SK-N-MC (cell line): ENCODE results near the gene C1orf53.

Source experiments
- DNase-seq: peaks from one replicate; pipeline ENCODE4 v3.0.0-alpha.2; 2011; ENCODE audit warnings: low read depth, low spot score
- H3K27ac ChIP-seq: fragments of 200-600 bp; sonication (generic); 2 replicates; pipeline ENCODE4 v1.5.1; 2016; ENCODE audit warnings: mixed run types
- H3K36me3 ChIP-seq: fragments of 200-600 bp; sonication (generic); 2 replicates; pipeline ENCODE4 v1.6.1; 2017; ENCODE audit warnings: antibody characterized with exemption, low read length, mixed read lengths; ENCODE audit not compliant: insufficient read depth
- H3K4me3 ChIP-seq: fragments of 200-600 bp; sonication (generic); 2 replicates; pipeline ENCODE4 v1.5.1; 2016
- H3K9ac ChIP-seq: fragments of 200-600 bp; sonication (generic); 2 replicates; pipeline ENCODE4 v1.8.0; 2017; ENCODE audit warnings: mixed run types, mixed read lengths; ENCODE audit not compliant: insufficient read length
- H3K9me3 ChIP-seq: fragments of 200-600 bp; sonication (generic); 2 replicates; pipeline ENCODE4 v1.6.1; 2017; ENCODE audit warnings: low read depth, mild to moderate bottlenecking, antibody characterized with exemption, low read length, moderate library complexity, mixed read lengths
- EZH2 ChIP-seq: fragments of 200-600 bp; sonication (generic); IDR thresholded peaks from one replicate; pipeline ENCODE4 v1.6.1; 2017; ENCODE audit warnings: antibody characterized with exemption
- FOXP2 ChIP-seq: optimal IDR thresholded peaks from 2 replicates; pipeline ENCODE3; 2011; ENCODE audit warnings: mild to moderate bottlenecking, moderate library complexity; ENCODE audit not compliant: insufficient read depth; ENCODE audit errors: extremely low read length, control extremely low read depth
- POLR2AphosphoS5 ChIP-seq: IDR thresholded peaks from 2 replicates; pipeline ENCODE4 v1.6.1; 2012; ENCODE audit warnings: mild to moderate bottlenecking, low read depth, low read length, borderline replicate concordance

Gene C1orf53

GRCh38 chr1:197911111-197911856, 8.9 kb downstream of the C1orf53 start:
- H3K9me3 ChIP-seq: no peaks in the 10 kb centered on the region
- no peak overlapping the region for H3K9ac ChIP-seq
- no peak for DNase-seq
- H3K36me3 ChIP-seq: no peaks in the 10 kb centered on the region
- TF ChIP-seq FOXP2: no peak
- H3K27ac ChIP-seq: no peak overlapping the region
- no peak overlapping the region for H3K4me3 ChIP-seq

- H3K9me3 ChIP-seq: no peaks in the 10 kb centered on the region
- H3K27ac ChIP-seq: no peak overlapping the region
- no peaks in the 10 kb centered on the region for H3K36me3 ChIP-seq
- no peak for TF ChIP-seq FOXP2
- no peak for TF ChIP-seq POLR2AphosphoS5
- TF ChIP-seq EZH2: no peak
- no peak overlapping the region for H3K9ac ChIP-seq
- H3K4me3 ChIP-seq: no peak overlapping the region
- no peak for DNase-seq
Measured at GRCh38 chr1:197911857-197912696, 9.6 kb downstream of the C1orf53 start.

- H3K9ac ChIP-seq: no peak overlapping the region
- DNase-seq: no peak
Measured at GRCh38 chr1:197912739-197913494, 10.5 kb downstream of the C1orf53 start.

GRCh38 chr1:197913495-197914276, 11.3 kb downstream of the C1orf53 start:
- Histone ChIP-seq H3K9ac (no peak overlapping the region), H3K27ac (no peak overlapping the region), H3K4me3 (no peak overlapping the region), H3K36me3 (no peaks in the 10 kb centered on the region), H3K9me3 (no peaks in the 10 kb centered on the region)
- TF ChIP-seq FOXP2: no peak
- no peak for TF ChIP-seq EZH2
- TF ChIP-seq POLR2AphosphoS5: no peak
- DNase-seq: no peak

More at GRCh38 chr1:197912739-197913494, 10.5 kb downstream of the C1orf53 start:
- Histone ChIP-seq H3K36me3 (no peaks in the 10 kb centered on the region), H3K4me3 (no peak overlapping the region), H3K27ac (no peak overlapping the region), H3K9me3 (no peaks in the 10 kb centered on the region)
- TF ChIP-seq EZH2 (no peak), FOXP2 (no peak), POLR2AphosphoS5 (no peak)

- Histone ChIP-seq H3K4me3 (peak overlapping the region; percentile 93; the same call in 1 of the 2 replicates), H3K9me3 (no peaks in the 10 kb centered on the region), H3K36me3 (no peaks in the 10 kb centered on the region), H3K27ac (peak overlapping the region; percentile 61; the same call in 1 of the 2 replicates), H3K9ac (no peak overlapping the region)
- no peak for DNase-seq
- TF ChIP-seq POLR2AphosphoS5 (no peak), EZH2 (no peak), FOXP2 (no peak)
Measured at GRCh38 chr1:197914510-197914909, 12.1 kb downstream of the C1orf53 start.

- Histone ChIP-seq H3K9me3 (no peaks in the 10 kb centered on the region), H3K27ac (peak overlapping the region; percentile 61), H3K36me3 (peaks cover 5% of the 10 kb centered on the region; the same call in 1 of the 2 replicates), H3K9ac (peak overlapping the region; percentile 47), H3K4me3 (peak overlapping the region; percentile 93)
- DNase-seq: no peak
- no peak for TF ChIP-seq POLR2AphosphoS5
- TF ChIP-seq FOXP2: no peak
- TF ChIP-seq EZH2: no peak
Measured at GRCh38 chr1:197915260-197915861, 12.9 kb downstream of the C1orf53 start.

GRCh38 chr1:197915862-197916499, 13.6 kb downstream of the C1orf53 start:
- no peak for DNase-seq

More at GRCh38 chr1:197915862-197916499, 13.6 kb downstream of the C1orf53 start:
- H3K36me3 ChIP-seq: peaks cover 12% of the 10 kb centered on the region
- H3K4me3 ChIP-seq: peak overlapping the region; percentile 93
- no peak overlapping the region for H3K27ac ChIP-seq
- peak overlapping the region; percentile 47 for H3K9ac ChIP-seq
- TF ChIP-seq EZH2 (no peak), FOXP2 (no peak), POLR2AphosphoS5 (no peak)
- H3K9me3 ChIP-seq: no peaks in the 10 kb centered on the region
